GM20000 (cell line): ENCODE results near the gene HINFP.

Experiments used
- DNase-seq: peaks from one replicate; pipeline ENCODE4 v3.0.0; 2012; ENCODE audit warnings: low spot score
- CTCF ChIP-seq: IDR thresholded peaks from 2 replicates; pipeline ENCODE4 v1.5.1; 2012; ENCODE audit warnings: mild to moderate bottlenecking, control low read depth; ENCODE audit errors: extremely low read depth, missing control alignments

Gene HINFP

GRCh38 chr11:119145551-119145950 is 24.2 kb downstream of the HINFP start:
- DNase-seq = no peak
- no peak for TF ChIP-seq CTCF

- DNase-seq = no peak
- TF ChIP-seq CTCF = no peak
Measured at GRCh38 chr11:119147604-119148333, 26.4 kb downstream of the HINFP start.

GRCh38 chr11:119148720-119149017 is 27.3 kb downstream of the HINFP start:
- TF ChIP-seq CTCF = no peak
- no peak for DNase-seq

- no peak for TF ChIP-seq CTCF
- peak; percentile 58 for DNase-seq
Measured at GRCh38 chr11:119149018-119149785, 27.8 kb downstream of the HINFP start, which contains the start of gene ABCG4. TSS of gene ABCG4 (plus strand) at chr11:119149052. CDS start at chr11:119149966, 914 bp downstream.

- no peak for DNase-seq
- no peak for TF ChIP-seq CTCF
Measured at GRCh38 chr11:119149786-119150275, 28.5 kb downstream of the HINFP start.

GRCh38 chr11:119152043-119152442 is 30.7 kb downstream of the HINFP start:
- no peak for TF ChIP-seq CTCF

GRCh38 chr11:119152604-119153003 is 31.2 kb downstream of the HINFP start:
- no peak for DNase-seq
- no peak for TF ChIP-seq CTCF

More at GRCh38 chr11:119152043-119152442, 30.7 kb downstream of the HINFP start:
- no peak for DNase-seq
